Fibroblast of mammary gland (primary cell): ENCODE measurements around the gene RASGRP2.

ENCODE experiments used
- DNase-seq: peaks from one replicate; pipeline ENCODE4 v3.0.0-alpha.2; 2010; ENCODE audit warnings: low read depth
- H3K4me3 ChIP-seq: 2 replicates; pipeline ENCODE4 v1.5.1; 2011; ENCODE audit warnings: low read depth, mild to moderate bottlenecking, low read length, moderate library complexity; ENCODE audit not compliant: control insufficient read depth
- CTCF ChIP-seq: conservative IDR thresholded peaks from 2 replicates; pipeline ENCODE4 v1.5.1; 2011; ENCODE audit warnings: low read depth, low read length, inconsistent platforms; ENCODE audit not compliant: control insufficient read depth, insufficient read depth

Gene RASGRP2

GRCh38 chr11:64681171-64681570, 62.8 kb downstream of the RASGRP2 start:
- DNase-seq: no peak
- no peak for TF ChIP-seq CTCF
- no peak overlapping the region for H3K4me3 ChIP-seq

- TF ChIP-seq CTCF: no peak
- no peak for DNase-seq
- H3K4me3 ChIP-seq: no peak overlapping the region
Observed at GRCh38 chr11:64679846-64680245, 64.1 kb downstream of the RASGRP2 start.

GRCh38 chr11:64677441-64678023, 66.4 kb downstream of the RASGRP2 start:
- TF ChIP-seq CTCF: no peak
- no peak for DNase-seq
- no peak overlapping the region for H3K4me3 ChIP-seq
